ENCODE measurements around the gene STK24. TPM values are rescaled to one million over a fixed set of nuclear protein-coding genes. Genes with fewer than 3 reads are reported as not detected.

STK24 gene
- polyA plus RNA-seq, 1 of the 3 experiments (the other 2 are of a cell fraction), result 30.5 TPM

GRCh38 chr13:98398581-98398980 lies 178.3 kb downstream of the STK24 start:
- Histone ChIP-seq H3K4me3 (ENCODE audit: low read depth in 2 of 2, low read length in 1 of 2) (no peak overlapping the region), H3F3A (replicated peaks; ENCODE audit: insufficient read depth) (peaks cover 4% of the 10 kb centered on the region), H3K9me2 (no peaks in the 10 kb centered on the region), H3K79me2 (ENCODE audit: insufficient read depth) (no peaks in the 10 kb centered on the region), H3K9ac (no peak overlapping the region), H3K4me2 (no peak overlapping the region), H3K9me3 (no peaks in the 10 kb centered on the region), H3K36me3 (replicated peaks in 1 of 2; ENCODE audit: control insufficient read depth in 1 of 2, insufficient read depth in 2 of 2, low read length in 1 of 2) (peaks cover 4 to 15% of the 10 kb centered on the region in 2 experiments), H3K4me1 (ENCODE audit: control insufficient read depth in 1 of 2, insufficient read depth in 2 of 2, low read depth in 1 of 2, low read length in 1 of 2) (peaks cover 8 to 11% of the 10 kb centered on the region in 2 experiments; a peak in 3 of 4 replicates), H4K20me1 (ENCODE audit: insufficient read depth) (no peaks in the 10 kb centered on the region), H3K27ac (ENCODE audit: low read depth in 2 of 2, low read length in 1 of 2) (no peak overlapping the region), H3K27me3 (ENCODE audit: insufficient read depth) (no peaks in the 10 kb centered on the region), H2AFZ (ENCODE audit: low read depth) (no peak overlapping the region)
- TF ChIP-seq PBX3 (IDR thresholded peaks at IDR 0.05) (no peak), MEF2A (IDR thresholded peaks at IDR 0.05; ENCODE audit: borderline replicate concordance, low read depth) (no peak), SIN3A (IDR thresholded peaks at IDR 0.05; ENCODE audit: borderline replicate concordance, low read depth, low read length) (no peak), RFX5 (IDR thresholded peaks at IDR 0.05; ENCODE audit: low read length) (no peak), RXRA (IDR thresholded peaks at IDR 0.05; ENCODE audit: borderline replicate concordance, low read depth) (no peak), RAD21 (IDR thresholded peaks at IDR 0.05; ENCODE audit: low read length) (no peak), IRF3 (IDR thresholded peaks at IDR 0.05; ENCODE audit: low read depth, low read length) (no peak), MXI1 (IDR thresholded peaks at IDR 0.05; ENCODE audit: low read depth, low read length) (no peak), TAF1 (IDR thresholded peaks at IDR 0.05; ENCODE audit: borderline replicate concordance, low read depth, low read length) (no peak)
- 83% methylated on average over 5 of the region's 5 CpGs for WGBS (ENCODE audit: low lambda C conversion rate)
- DNase-seq, result no peak
- ChIA-PET POLR2A (no interaction called here), CTCF (interaction anchor here (0.8 to 1.4 kb wide), 2 partner anchors 33 to 256 kb away, joined by 3 to 4 read pairs; partner anchors contain the start of gene FARP1)

- 90% methylated on average over 7 of the region's 7 CpGs for WGBS (ENCODE audit: low lambda C conversion rate)
- POLR2A ChIA-PET, result no interaction called here
- CTCF ChIA-PET, result interaction anchor here (0.7 to 1.1 kb wide), 3 partner anchors 33 to 255 kb away, joined by 3 to 4 read pairs (median 3); partner anchors contain the start of gene FARP1
- Histone ChIP-seq H3K4me3 (ENCODE audit: low read depth in 2 of 2, low read length in 1 of 2) (no peak overlapping the region), H4K20me1 (ENCODE audit: insufficient read depth) (no peaks in the 10 kb centered on the region), H3K36me3 (replicated peaks in 1 of 2; ENCODE audit: control insufficient read depth in 1 of 2, insufficient read depth in 2 of 2, low read length in 1 of 2) (peaks cover 4 to 21% of the 10 kb centered on the region in 2 experiments), H3F3A (replicated peaks; ENCODE audit: insufficient read depth) (peaks cover 4% of the 10 kb centered on the region), H3K4me1 (ENCODE audit: control insufficient read depth in 1 of 2, insufficient read depth in 2 of 2, low read depth in 1 of 2, low read length in 1 of 2) (peaks cover 8 to 11% of the 10 kb centered on the region in 2 experiments; a peak in 3 of 4 replicates), H3K9me2 (no peaks in the 10 kb centered on the region), H3K79me2 (ENCODE audit: insufficient read depth) (no peaks in the 10 kb centered on the region), H3K27ac (ENCODE audit: low read depth in 2 of 2, low read length in 1 of 2) (no peak overlapping the region), H3K27me3 (ENCODE audit: insufficient read depth) (no peaks in the 10 kb centered on the region), H2AFZ (ENCODE audit: low read depth) (no peak overlapping the region), H3K4me2 (no peak overlapping the region), H3K9ac (no peak overlapping the region), H3K9me3 (no peaks in the 10 kb centered on the region)
- DNase-seq, result no peak
- TF ChIP-seq GATA2 (CRISPR knock-in tag; IDR thresholded peaks at IDR 0.05) (no peak), RAD21 (IDR thresholded peaks at IDR 0.05; ENCODE audit: low read length) (no peak), TAF1 (IDR thresholded peaks at IDR 0.05; ENCODE audit: borderline replicate concordance, low read depth, low read length) (no peak), TCF12 (IDR thresholded peaks at IDR 0.05) (no peak), ZBTB33 (IDR thresholded peaks at IDR 0.05; ENCODE audit: borderline replicate concordance, low read depth) (no peak)
Observed at GRCh38 chr13:98397861-98398260, 179.0 kb downstream of the STK24 start.
